Cardiac muscle cell (in vitro differentiated cells and primary cell): ENCODE results near the gene MED12L. TPM values are rescaled to one million over a fixed set of nuclear protein-coding genes. Genes with fewer than 3 reads are reported as not detected.

Source experiments
- DNase-seq, 2 donors: peaks; one replicate each; pipeline versions ENCODE4 v3.0.0 to v3.0.0-alpha.2; 2010 to 2017; ENCODE audit warnings: low read depth in 1 of 2, low spot score in 1 of 2
- H3K27ac ChIP-seq: fragments of 200-600 bp; sonication (generic); 2 replicates; pipeline ENCODE4 v1.5.1; 2016
- H3K27me3 ChIP-seq: fragments of 200-600 bp; sonication (generic); 2 replicates; pipeline ENCODE4 v1.6.0; 2016; ENCODE audit warnings: control low read depth
- H3K36me3 ChIP-seq: fragments of 200-600 bp; sonication (generic); 2 replicates; pipeline ENCODE4 v1.5.1; 2016; ENCODE audit warnings: control low read depth
- H3K4me1 ChIP-seq: fragments of 200-600 bp; sonication (generic); 2 replicates; pipeline ENCODE4 v1.8.1; 2017; ENCODE audit warnings: low read depth, mild to moderate bottlenecking, mixed run types
- H3K4me3 ChIP-seq: fragments of 200-600 bp; sonication (generic); 2 replicates; pipeline ENCODE4 v1.5.1; 2016; ENCODE audit warnings: mild to moderate bottlenecking
- H3K9me3 ChIP-seq: fragments of 200-600 bp; sonication (generic); 2 replicates; pipeline ENCODE4 v1.5.1; 2017; ENCODE audit warnings: low read depth, mild to moderate bottlenecking, control low read depth
- CTCF ChIP-seq: IDR thresholded peaks from 2 replicates; pipeline ENCODE4 v1.5.1; 2012; ENCODE audit warnings: low read depth, mild to moderate bottlenecking, low read length
- polyA plus RNA-seq: library from polyadenylated mRNA; unstranded; fragments of >200 nt; fragmentation: Nextera tagmentation; extraction: Ambion mirVana; gene quantifications from 2 replicates; pipeline ENCODE4 v1.2.1, GENCODE V29; 2016
- total RNA-seq: library from RNA; depleted of rRNA; stranded (reverse); fragments of >200 nt; gene quantifications from 2 replicates; pipeline ENCODE4 v1.2.3, GENCODE V29; 2016

MED12L gene
- total and polyA plus RNA-seq, 2 experiments from 2014 or later, result 1.9 to 6.9 TPM

DNA sequence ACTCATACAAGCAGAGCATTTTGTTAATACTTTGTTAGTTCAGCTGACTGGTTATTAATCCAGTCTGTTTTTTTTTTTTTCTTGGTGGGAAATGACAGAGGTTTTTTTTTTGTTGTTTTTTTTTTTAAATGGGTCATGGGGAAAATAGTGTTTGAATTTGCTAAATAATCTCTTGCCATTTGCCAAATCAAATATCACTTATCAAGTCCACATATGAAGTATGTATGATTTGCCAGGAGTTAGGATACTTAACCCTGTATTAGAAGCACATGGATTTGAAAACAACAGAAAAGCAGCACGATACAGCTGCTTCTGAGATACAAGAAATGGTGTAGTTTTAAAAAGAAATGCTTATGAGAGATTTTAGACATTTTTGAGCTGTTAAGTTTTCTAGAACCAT lies 171.3 kb downstream of the MED12L start:
- DNase-seq, result no peak
- no peak for TF ChIP-seq CTCF
- Histone ChIP-seq H3K27ac (no peak overlapping the region), H3K4me3 (no peak overlapping the region), H3K36me3 (no peaks in the 10 kb centered on the region), H3K4me1 (no peaks in the 10 kb centered on the region), H3K9me3 (no peaks in the 10 kb centered on the region), H3K27me3 (no peaks in the 10 kb centered on the region)

DNA sequence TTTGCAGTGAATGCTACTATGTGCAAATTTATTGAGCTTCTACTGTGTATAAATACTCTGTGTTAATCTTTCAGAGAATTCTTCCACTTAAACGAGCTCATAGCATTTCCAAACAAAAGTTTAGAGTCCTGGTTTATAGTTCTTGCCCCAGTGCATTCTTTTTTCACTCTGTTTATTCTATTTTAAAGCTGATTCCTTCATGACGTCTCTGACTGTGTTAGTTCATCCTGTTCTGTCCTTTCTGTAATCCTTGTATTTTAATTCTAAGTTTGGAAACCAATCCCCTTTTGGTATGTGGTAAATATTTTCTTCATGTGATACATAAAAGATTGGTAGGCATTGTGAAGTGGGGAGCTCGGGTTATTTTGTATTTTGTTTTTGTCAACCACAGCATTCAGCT lies 174.2 kb downstream of the MED12L start:
- H3K4me1 ChIP-seq, result no peaks in the 10 kb centered on the region
- H3K27ac ChIP-seq, result no peak overlapping the region
- H3K27me3 ChIP-seq, result no peaks in the 10 kb centered on the region
- no peaks in the 10 kb centered on the region for H3K36me3 ChIP-seq
- no peaks in the 10 kb centered on the region for H3K9me3 ChIP-seq
- no peak for TF ChIP-seq CTCF
- H3K4me3 ChIP-seq, result no peak overlapping the region
- no peak for DNase-seq

GRCh38 chr3:151262871-151263525 lies 177.5 kb downstream of the MED12L start:
- Histone ChIP-seq H3K4me3 (no peak overlapping the region), H3K9me3 (no peaks in the 10 kb centered on the region), H3K4me1 (no peaks in the 10 kb centered on the region), H3K27ac (no peak overlapping the region), H3K27me3 (no peaks in the 10 kb centered on the region), H3K36me3 (no peaks in the 10 kb centered on the region)
- no peak for DNase-seq
- TF ChIP-seq CTCF, result no peak

- Histone ChIP-seq H3K27ac (no peak overlapping the region), H3K27me3 (no peaks in the 10 kb centered on the region), H3K9me3 (no peaks in the 10 kb centered on the region), H3K4me1 (no peaks in the 10 kb centered on the region), H3K36me3 (no peaks in the 10 kb centered on the region), H3K4me3 (no peak overlapping the region)
- DNase-seq, result no peak
- no peak for TF ChIP-seq CTCF
Measured at GRCh38 chr3:151264605-151265004, 179.1 kb downstream of the MED12L start.

- no peaks in the 10 kb centered on the region for H3K36me3 ChIP-seq
- no peak for DNase-seq
- no peaks in the 10 kb centered on the region for H3K4me1 ChIP-seq
- H3K4me3 ChIP-seq, result no peak overlapping the region
- H3K9me3 ChIP-seq, result no peaks in the 10 kb centered on the region
- no peak for TF ChIP-seq CTCF
- no peak overlapping the region for H3K27ac ChIP-seq
- H3K27me3 ChIP-seq, result no peaks in the 10 kb centered on the region
Measured at GRCh38 chr3:151265166-151265565, 179.7 kb downstream of the MED12L start.
